Thoracic aorta (tissue), 2 donors: ENCODE results near the gene IL17RC. TPM values are rescaled to one million over a fixed set of nuclear protein-coding genes. Genes with fewer than 3 reads are reported as not detected.
A peak's percentile ranks its signal among the peaks of the same experiment; 100 is the strongest.

ENCODE experiments used
- ATAC-seq: fragments of 150-250 bp; one replicate; pipeline ENCODE4 v1.8.0; 2017; ENCODE audit warnings: low read depth; ENCODE audit not compliant: insufficient number of reproducible peaks, low FRiP score
- DNase-seq: peaks from one replicate; pipeline ENCODE4 v3.0.0-alpha.2; 2020; ENCODE audit warnings: low spot score
- H3K27ac ChIP-seq, 2 donors: fragments of 200-600 bp; sonication (generic); 1 replicate in 1 of 2; 2 replicates in 1 of 2; pipeline ENCODE4 v1.5.1; 2016; ENCODE audit warnings: mild to moderate bottlenecking in 2 of 2, moderate library complexity in 2 of 2
- H3K27me3 ChIP-seq: fragments of 200-600 bp; sonication (generic); replicated peaks from 2 replicates; pipeline ENCODE4 v1.6.0; 2016; ENCODE audit warnings: mild to moderate bottlenecking; ENCODE audit not compliant: insufficient read depth
- H3K36me3 ChIP-seq: fragments of 200-600 bp; sonication (generic); one replicate; pipeline ENCODE4 v1.5.1; 2016
- H3K4me1 ChIP-seq, 2 donors: fragments of 200-600 bp; sonication (generic); 1 replicate in 1 of 2; 2 replicates in 1 of 2; pipeline versions ENCODE4 v1.5.1 to v1.6.0; 2016; ENCODE audit warnings: low read depth in 2 of 2, mild to moderate bottlenecking in 1 of 2; ENCODE audit not compliant: control insufficient read depth in 1 of 2
- H3K4me3 ChIP-seq: fragments of 200-600 bp; sonication (generic); 2 replicates; pipeline ENCODE4 v1.5.1; 2016; ENCODE audit warnings: mild to moderate bottlenecking
- H3K9me3 ChIP-seq: fragments of 200-600 bp; sonication (generic); 2 replicates; pipeline ENCODE4 v1.5.1; 2016
- CTCF ChIP-seq: fragments of 200-600 bp; sonication (generic); IDR thresholded peaks from one replicate; pipeline ENCODE4 v1.5.1; 2019; ENCODE audit warnings: antibody characterized with exemption
- total RNA-seq, 2 donors: library from RNA; depleted of rRNA; stranded (reverse); fragments of >200 nt; gene quantifications; one replicate each; pipeline versions ENCODE4 v1.1.0 to v1.2.3, GENCODE V29; 2016

The IL17RC gene
- total RNA-seq, 2 donors from 2014 or later: 52.2 to 59.4 TPM

GRCh38 chr3:9933561-9934234 is 16.8 kb downstream of the IL17RC start, which contains the start of gene CRELD1:
CRELD1 (plus strand) TSS chr3:9933834; CDS start chr3:9934439, 605 bp downstream.
- DNase-seq: peak; percentile 80
- peak within 1 kb of the TSS; percentile 92 to 95 for H3K27ac ChIP-seq
- peaks cover 22% of the 10 kb centered on the region for H3K36me3 ChIP-seq
- H3K4me1 ChIP-seq: peaks cover 23 to 32% of the 10 kb centered on the region in 2 donors
- peak within 1 kb of the TSS; percentile 94 for H3K4me3 ChIP-seq
- H3K9me3 ChIP-seq: no peaks in the 10 kb centered on the region
- no peak for TF ChIP-seq CTCF
- peak; percentile 90 for ATAC-seq
- no peaks in the 10 kb centered on the region for H3K27me3 ChIP-seq

- Histone ChIP-seq H3K27ac (peak overlapping the region; percentile 92 to 95), H3K4me1 (peaks cover 23 to 32% of the 10 kb centered on the region in 2 donors), H3K9me3 (no peaks in the 10 kb centered on the region), H3K36me3 (peaks cover 20% of the 10 kb centered on the region), H3K27me3 (no peaks in the 10 kb centered on the region), H3K4me3 (peak overlapping the region; percentile 94)
- DNase-seq (no peak), ATAC-seq (no peak)
- TF ChIP-seq CTCF: no peak
Measured at GRCh38 chr3:9934235-9934621, 17.3 kb downstream of the IL17RC start.

- no peaks in the 10 kb centered on the region for H3K9me3 ChIP-seq
- DNase-seq (no peak), ATAC-seq (no peak)
- peaks cover 15% of the 10 kb centered on the region for H3K36me3 ChIP-seq
- peaks cover 23 to 32% of the 10 kb centered on the region in 2 donors for H3K4me1 ChIP-seq
- H3K4me3 ChIP-seq: peak overlapping the region; percentile 94
- TF ChIP-seq CTCF: no peak
- H3K27ac ChIP-seq: peak overlapping the region in 1 of 2 donors; percentile 12
- H3K27me3 ChIP-seq: no peaks in the 10 kb centered on the region
Measured at GRCh38 chr3:9934993-9935392, 18.1 kb downstream of the IL17RC start.

- Histone ChIP-seq H3K27me3 (no peaks in the 10 kb centered on the region), H3K36me3 (peaks cover 11% of the 10 kb centered on the region), H3K4me1 (peaks cover 23 to 32% of the 10 kb centered on the region in 2 donors), H3K9me3 (no peaks in the 10 kb centered on the region), H3K27ac (no peak overlapping the region), H3K4me3 (no peak overlapping the region)
- ATAC-seq (no peak), DNase-seq (no peak)
- no peak for TF ChIP-seq CTCF
Measured at GRCh38 chr3:9935966-9936510, 19.1 kb downstream of the IL17RC start.

- ATAC-seq: no peak
- TF ChIP-seq CTCF: no peak
- no peak for DNase-seq
- Histone ChIP-seq H3K27me3 (no peaks in the 10 kb centered on the region), H3K9me3 (no peaks in the 10 kb centered on the region), H3K4me3 (no peak overlapping the region), H3K4me1 (peaks cover 19 to 24% of the 10 kb centered on the region in 2 donors), H3K36me3 (peaks cover 15% of the 10 kb centered on the region), H3K27ac (no peak overlapping the region)
Measured at GRCh38 chr3:9937486-9938238, 20.8 kb downstream of the IL17RC start.
